Transverse colon (tissue), 3 donors: Measurements from ENCODE around the gene ARHGAP31.

Experiments used
- EP300 ChIP-seq: sonication (generic); formaldehyde crosslinking; IDR thresholded peaks from one replicate; pipeline ENCODE4 v1.6.1; 2017; ENCODE audit warnings: antibody characterized with exemption, low read depth
- POLR2A ChIP-seq: fragments of 450-650 bp; IDR thresholded peaks from one replicate; pipeline ENCODE4 v1.6.1; 2016; ENCODE audit warnings: antibody characterized with exemption, mild to moderate bottlenecking, moderate library complexity
- TF ChIP-seq, protein P1 (sequence below), 5 experiments: fragments of 200-600 bp in 3 of 5; fragments of 450-650 bp in 2 of 5; sonication (generic) in 3 of 5; IDR thresholded peaks; 1 replicate in 2 of 5; 2 replicates in 3 of 5; pipeline ENCODE4 v1.5.1; 2016 to 2017; ENCODE audit warnings: antibody characterized with exemption in 5 of 5, inconsistent platforms in 3 of 5, mild to moderate bottlenecking in 2 of 5, moderate library complexity in 1 of 5

DNA sequence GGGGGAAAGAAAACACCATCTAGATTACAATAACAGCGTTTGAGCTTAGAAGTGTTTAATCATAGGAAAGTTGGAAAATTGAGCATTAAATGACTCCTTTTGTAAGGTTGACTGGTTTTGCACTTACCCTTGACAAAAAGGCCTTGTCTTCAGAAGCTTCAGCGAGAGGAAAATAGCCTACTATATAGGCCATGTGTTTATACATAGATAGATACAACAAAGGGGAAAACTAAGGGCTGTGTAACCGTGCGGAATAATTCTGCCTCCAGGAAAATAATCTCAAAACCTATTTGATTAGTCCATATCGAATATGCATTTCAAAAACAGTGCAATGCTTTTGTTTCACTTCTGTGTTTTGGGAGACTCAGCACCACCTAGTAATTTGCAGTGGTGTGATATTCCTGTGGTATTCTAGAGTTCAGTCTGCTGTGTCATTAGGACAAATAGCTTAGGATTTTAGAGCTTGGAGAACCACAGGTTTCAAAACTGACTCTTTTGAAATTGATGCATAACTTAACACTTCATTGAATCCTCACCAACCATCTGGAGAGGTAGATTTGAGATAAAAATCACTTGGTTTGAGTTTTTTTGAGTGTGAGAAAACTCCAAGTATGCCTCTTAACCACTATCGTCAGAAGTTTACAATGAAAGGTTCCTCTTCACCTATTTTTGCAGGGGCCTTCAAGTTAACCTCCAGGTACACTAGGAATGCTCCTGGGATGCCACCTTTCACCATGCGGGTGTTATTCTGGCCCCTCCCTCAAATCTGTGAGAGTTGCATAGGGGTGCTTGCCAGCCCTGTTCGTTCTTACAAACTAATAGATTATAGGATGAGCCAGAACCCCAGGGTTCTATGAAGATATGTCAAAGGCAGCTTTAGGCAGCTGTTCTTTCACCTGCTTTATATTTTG is 1.9 kb downstream of the ARHGAP31 start:
- TF ChIP-seq POLR2A (no peak), EP300 (no peak)
- TF ChIP-seq, protein P1, sequence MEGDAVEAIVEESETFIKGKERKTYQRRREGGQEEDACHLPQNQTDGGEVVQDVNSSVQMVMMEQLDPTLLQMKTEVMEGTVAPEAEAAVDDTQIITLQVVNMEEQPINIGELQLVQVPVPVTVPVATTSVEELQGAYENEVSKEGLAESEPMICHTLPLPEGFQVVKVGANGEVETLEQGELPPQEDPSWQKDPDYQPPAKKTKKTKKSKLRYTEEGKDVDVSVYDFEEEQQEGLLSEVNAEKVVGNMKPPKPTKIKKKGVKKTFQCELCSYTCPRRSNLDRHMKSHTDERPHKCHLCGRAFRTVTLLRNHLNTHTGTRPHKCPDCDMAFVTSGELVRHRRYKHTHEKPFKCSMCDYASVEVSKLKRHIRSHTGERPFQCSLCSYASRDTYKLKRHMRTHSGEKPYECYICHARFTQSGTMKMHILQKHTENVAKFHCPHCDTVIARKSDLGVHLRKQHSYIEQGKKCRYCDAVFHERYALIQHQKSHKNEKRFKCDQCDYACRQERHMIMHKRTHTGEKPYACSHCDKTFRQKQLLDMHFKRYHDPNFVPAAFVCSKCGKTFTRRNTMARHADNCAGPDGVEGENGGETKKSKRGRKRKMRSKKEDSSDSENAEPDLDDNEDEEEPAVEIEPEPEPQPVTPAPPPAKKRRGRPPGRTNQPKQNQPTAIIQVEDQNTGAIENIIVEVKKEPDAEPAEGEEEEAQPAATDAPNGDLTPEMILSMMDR (IDR thresholded peaks at IDR 0.05), result no peak
